Heart left ventricle (tissue), 13 donors: ENCODE results near the gene NTPCR.

Source experiments
- CTCF ChIP-seq, 12 donors: fragments of 200-600 bp; sonication (generic) in 4 of 12; IDR thresholded peaks; one replicate each; pipeline versions ENCODE4 v1.5.0 to v1.8.0; 2018 to 2022; ENCODE audit warnings: antibody characterized with exemption in 12 of 12, mild to moderate bottlenecking in 5 of 12
- POLR2A ChIP-seq, 2 donors: fragments of 450-650 bp; IDR thresholded peaks; one replicate each; pipeline ENCODE4 v1.6.1; 2017; ENCODE audit warnings: antibody characterized with exemption in 2 of 2, mild to moderate bottlenecking in 2 of 2, moderate library complexity in 2 of 2
- donor health status: ischemic (EF 13 %, LVEDD 7.1; RV severe dilation, severe dysfunction).
- donor health status: DM: no; HTN: yes; CAD: no.
- donor health status: DM: no; HTN: no; CAD: no.
- donor health status: ischemic (EF 25% LVEDD 6.9; RV normal size, moderate dysfunction).
- donor health status: ischemic (EF 25% LVEDD 5.7; RV mildly dilated, moderate dysfunction).
- donor health status: ischemic (EF 35%, LVEDD 5.7; RV mildly dilated, moderate dysfunction).
- donor health status: nonischemic (EF 11% LVEDD 7.7; RV severe dilation, severe dysfunction).
- donor health status: DM: yes; HTN: yes; CAD: no.
- donor health status: PGD.
- donor health status: ischemic (EF 29% LVEDD 5.4; RV normal size, mild dysfunction).
- donor health status: nonischemic (EF 23%, LVEDD 6.1; RV moderate dilation, normal function).

DNA sequence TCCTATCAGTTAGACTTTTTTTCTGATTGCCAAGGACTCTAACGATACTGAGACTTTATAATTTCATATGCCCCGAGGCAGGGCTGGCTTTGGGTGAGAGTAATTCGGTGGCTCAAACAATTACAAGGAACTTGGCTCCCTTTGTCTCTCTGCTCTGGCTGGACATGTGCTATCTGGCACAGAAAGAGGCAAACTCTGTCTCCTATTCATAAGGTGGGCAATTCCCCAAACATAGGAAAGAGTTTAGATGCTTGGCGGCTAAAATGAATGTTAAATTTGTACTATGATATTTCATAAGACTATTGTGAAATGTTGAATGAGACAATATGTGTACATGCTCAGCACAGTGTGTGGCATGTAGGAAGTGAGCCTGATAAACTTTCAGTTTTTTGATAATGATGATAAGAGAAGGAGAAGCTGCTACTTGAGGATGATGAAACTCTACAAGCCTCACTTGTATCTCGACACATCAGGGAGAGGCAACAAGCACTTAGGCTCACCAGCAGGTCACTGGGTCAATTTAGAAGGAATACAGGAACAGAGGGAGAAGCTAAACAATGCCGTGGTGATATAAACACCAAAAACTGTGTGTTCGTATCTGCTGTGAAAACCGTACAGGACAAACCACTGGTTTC is 12.6 kb upstream of the NTPCR start:
- no peak for TF ChIP-seq POLR2A (IDR thresholded peaks at IDR 0.05)
- no peak for TF ChIP-seq CTCF (IDR thresholded peaks at IDR 0.05)
